Subcutaneous preadipocyte (primary cell): ENCODE data around the gene LIPM. TPM values are rescaled to one million over a fixed set of nuclear protein-coding genes. Genes with fewer than 3 reads are reported as not detected.

Experiments used
- total RNA-seq: library from RNA; depleted of rRNA; stranded (reverse); fragments of >200 nt; gene quantifications from 2 replicates; pipeline ENCODE4 v1.2.3, GENCODE V29; 2012

LIPM gene
- not detected in 2 replicates for total RNA-seq

GRCh38 chr10:88802523-88803285 is at the start of gene LIPM:
Gene LIPM, plus strand, starts transcription at chr10:88802730. Its CDS starts 167 bp downstream, at chr10:88802897.

GRCh38 chr10:88759366-88760101 is 43.0 kb upstream of the LIPM start, which contains the start of gene LIPN:
Gene LIPN, plus strand, starts transcription at chr10:88760020. Its CDS starts 1,386 bp downstream, at chr10:88761406.

GRCh38 chr10:88851706-88852105 is 49.2 kb downstream of the LIPM start, which contains the start of gene ANKRD22:
Gene ANKRD22, minus strand, starts transcription at chr10:88851844. Its CDS starts 237 bp downstream, at chr10:88851607.

Other genes with a start within 250 kb of the LIPM start
- 10.8 and 14.0 TPM in 2 replicates for gene RNLS, start 219.4 kb upstream of the LIPM start, total RNA-seq
- gene LIPJ, start 216.0 kb upstream of the LIPM start, total RNA-seq: 0.73 TPM in 1 of 2 replicates, not detected in the other
- gene LIPF, start 138.3 kb upstream of the LIPM start, total RNA-seq: not detected in 2 replicates
- not detected in 2 replicates for gene LIPK, start 96.5 kb upstream of the LIPM start, total RNA-seq
- not detected in 2 replicates for gene LIPN, start 42.7 kb upstream of the LIPM start, total RNA-seq
- not detected in 2 replicates for gene ANKRD22, start 49.1 kb downstream of the LIPM start, total RNA-seq
- 33.4 and 45.9 TPM in 2 replicates for gene STAMBPL1, start 77.5 kb downstream of the LIPM start, total RNA-seq
- 37.1 and 72.0 TPM in 2 replicates for gene ACTA2, start 150.0 kb downstream of the LIPM start, total RNA-seq
- gene FAS, start 188.1 kb downstream of the LIPM start, total RNA-seq: 58.3 and 78.6 TPM in 2 replicates